Esophagus muscularis mucosa (tissue), 4 donors: ENCODE measurements around the gene IDH3G. TPM values are rescaled to one million over a fixed set of nuclear protein-coding genes. Genes with fewer than 3 reads are reported as not detected.
A peak's percentile ranks its signal among the peaks of the same experiment; 100 is the strongest.
"Not testable (repeated sequence)": the region's sequence is repeated elsewhere in the genome, so short reads cannot be mapped to it uniquely, and the experiment has no call there.

Experiments used
- DNase-seq: peaks from one replicate; pipeline ENCODE4 v3.0.0-alpha.2; 2017; ENCODE audit errors: extremely low spot score
- H3K27ac ChIP-seq, 4 donors: fragments of 200-600 bp; sonication (generic); replicated peaks in 1 of 4; 1 replicate in 3 of 4; 2 replicates in 1 of 4; pipeline ENCODE4 v1.5.1; 2016 to 2019; ENCODE audit warnings: mild to moderate bottlenecking in 1 of 4
- H3K27me3 ChIP-seq, 4 donors: fragments of 200-600 bp; sonication (generic); one replicate each; pipeline versions ENCODE4 v1.5.1 to v1.6.0; 2016 to 2019
- H3K36me3 ChIP-seq, 4 donors: fragments of 200-600 bp; sonication (generic); one replicate each; pipeline ENCODE4 v1.5.1; 2016 to 2019
- H3K4me1 ChIP-seq, 4 donors: fragments of 200-600 bp; sonication (generic); one replicate each; pipeline ENCODE4 v1.5.1; 2016 to 2019
- H3K4me3 ChIP-seq, 4 donors: fragments of 200-600 bp; sonication (generic); 1 replicate in 2 of 4; 2 replicates in 2 of 4; pipeline ENCODE4 v1.5.1; 2016 to 2019; ENCODE audit warnings: mild to moderate bottlenecking in 4 of 4, moderate library complexity in 1 of 4
- H3K9me3 ChIP-seq, 4 donors: fragments of 200-600 bp; sonication (generic); 1 replicate in 3 of 4; 2 replicates in 1 of 4; pipeline ENCODE4 v1.5.1; 2016 to 2019
- EP300 ChIP-seq: sonication (generic); formaldehyde crosslinking; IDR thresholded peaks from one replicate; pipeline ENCODE4 v1.6.1; 2017; ENCODE audit warnings: antibody characterized with exemption
- POLR2A ChIP-seq: fragments of 450-650 bp; IDR thresholded peaks from one replicate; pipeline ENCODE4 v1.6.1; 2017; ENCODE audit warnings: antibody characterized with exemption, moderate library complexity, mild to moderate bottlenecking, low read depth
- POLR2AphosphoS5 ChIP-seq, 2 donors: sonication (generic); formaldehyde crosslinking; IDR thresholded peaks; one replicate each; pipeline ENCODE4 v1.6.1; 2017; ENCODE audit warnings: antibody characterized with exemption in 2 of 2
- WGBS: methylation state at CpG from one replicate; pipeline ENCODE4 v1.1.5; 2018; 5-methylcytosine and 5-hydroxymethylcytosine counted together
- intact Hi-C: fragments of 100-400 bp; cut with DNase I; formaldehyde crosslinking; loops from one replicate; pipeline ENCODE4 v1.15.1; 2023
- total RNA-seq, 4 donors: library from RNA; depleted of rRNA; stranded (reverse); fragments of >200 nt; gene quantifications; one replicate each; pipeline versions ENCODE4 v1.1.0 to v1.2.1, GENCODE V29; 2016
- TF ChIP-seq, protein P1 (sequence below), 3 experiments: fragments of 200-600 bp in 2 of 3; fragments of 450-650 bp in 1 of 3; sonication (generic) in 2 of 3; IDR thresholded peaks; one replicate each; pipeline ENCODE4 v1.5.1; 2017 to 2019; ENCODE audit warnings: antibody characterized with exemption in 3 of 3, mild to moderate bottlenecking in 2 of 3, moderate library complexity in 1 of 3

The IDH3G gene
- total RNA-seq, 4 donors from 2014 or later: 52.3 to 76.3 (median 70.3) TPM

DNA sequence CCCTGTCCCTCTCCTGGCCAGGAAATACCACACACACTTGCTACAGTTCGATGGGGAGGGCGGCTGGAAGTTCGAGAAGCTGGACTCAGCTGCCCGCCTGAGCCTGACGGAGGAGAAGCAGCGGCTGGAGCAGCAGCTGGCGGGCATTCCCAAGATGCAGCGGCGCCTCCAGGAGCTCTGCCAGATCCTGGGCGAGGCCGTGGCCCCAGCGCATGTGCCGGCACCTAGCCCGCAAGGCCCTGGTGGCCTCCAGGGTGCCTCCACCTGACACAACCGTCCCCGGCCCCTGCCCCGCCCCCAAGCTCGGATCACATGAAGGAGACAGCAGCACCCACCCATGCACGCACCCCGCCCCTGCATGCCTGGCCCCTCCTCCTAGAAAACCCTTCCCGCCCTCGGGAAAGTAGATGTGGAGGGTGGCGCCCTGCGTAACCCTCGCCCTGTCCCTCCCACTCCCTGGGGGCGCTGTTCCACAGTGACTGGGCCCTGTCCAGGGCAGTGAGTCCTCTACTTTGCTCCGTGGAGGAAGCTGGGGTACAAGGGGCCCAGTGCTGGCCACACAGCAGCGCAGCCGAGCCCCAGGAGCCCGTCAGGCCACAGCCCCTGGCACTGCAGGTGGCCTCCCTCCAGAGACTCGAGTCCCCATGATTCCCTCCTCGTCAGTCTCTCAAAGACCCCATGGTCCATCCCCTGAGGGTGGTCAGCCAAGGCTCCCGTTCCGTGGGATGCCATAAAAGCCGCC, 50.5 kb downstream of the IDH3G start:
- H3K36me3 ChIP-seq: peaks cover 0 to 23% (median 9%) of the 10 kb centered on the region in 4 donors
- TF ChIP-seq POLR2AphosphoS5 (IDR thresholded peaks at IDR 0.05): peak in 1 of 2 donors; percentile 38
- H3K9me3 ChIP-seq, DNase-seq, intact Hi-C loops, H3K27me3 ChIP-seq: not testable (repeated sequence)
- 44% methylated on average over 6 of the region's 35 CpGs for WGBS
- H3K4me3 ChIP-seq: peak overlapping the region; percentile 23 to 30 (median 26)
- peak overlapping the region; percentile 57 to 61 (median 58) for H3K27ac ChIP-seq
- H3K4me1 ChIP-seq: peaks cover 0 to 21% (median 19%) of the 10 kb centered on the region in 4 donors

DNA sequence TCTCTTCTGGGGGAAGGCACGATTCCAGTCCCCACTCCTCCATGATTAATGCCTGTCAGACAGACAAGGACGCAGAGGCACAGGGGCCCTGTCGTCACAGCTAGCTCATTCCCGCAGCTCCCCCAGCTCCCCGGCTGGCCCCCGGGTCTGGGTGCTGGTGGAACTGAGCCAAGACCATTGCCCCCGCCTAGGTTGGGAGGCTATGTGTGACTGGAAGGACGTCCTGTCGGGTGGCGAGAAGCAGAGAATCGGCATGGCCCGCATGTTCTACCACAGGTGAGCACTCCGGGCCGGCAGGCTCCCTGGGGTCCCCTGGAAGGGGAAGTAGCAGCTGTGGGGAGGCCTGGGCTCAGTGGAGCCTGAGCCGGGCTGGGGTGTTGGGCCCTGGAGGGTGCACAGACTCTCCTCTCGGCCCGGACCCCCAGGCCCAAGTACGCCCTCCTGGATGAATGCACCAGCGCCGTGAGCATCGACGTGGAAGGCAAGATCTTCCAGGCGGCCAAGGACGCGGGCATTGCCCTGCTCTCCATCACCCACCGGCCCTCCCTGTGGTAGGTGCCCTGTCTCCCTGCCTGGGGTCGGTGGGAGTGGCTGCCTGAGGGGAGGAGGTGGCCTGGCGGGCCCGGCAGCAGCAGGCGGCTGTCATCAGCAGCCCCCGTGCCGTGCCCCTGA, 51.2 kb downstream of the IDH3G start:
- H3K27me3 ChIP-seq, H3K9me3 ChIP-seq, DNase-seq, intact Hi-C loops: not testable (repeated sequence)
- Histone ChIP-seq H3K36me3 (peaks cover 0 to 29% (median 10%) of the 10 kb centered on the region in 4 donors), H3K27ac (peak overlapping the region in 3 of 4 donors; percentile 46 to 58 (median 57)), H3K4me3 (peak overlapping the region in 2 of 4 donors; percentile 20 to 30), H3K4me1 (peaks cover 0 to 21% (median 19%) of the 10 kb centered on the region in 4 donors)
- 77% methylated on average over 16 of the region's 32 CpGs for WGBS

DNA sequence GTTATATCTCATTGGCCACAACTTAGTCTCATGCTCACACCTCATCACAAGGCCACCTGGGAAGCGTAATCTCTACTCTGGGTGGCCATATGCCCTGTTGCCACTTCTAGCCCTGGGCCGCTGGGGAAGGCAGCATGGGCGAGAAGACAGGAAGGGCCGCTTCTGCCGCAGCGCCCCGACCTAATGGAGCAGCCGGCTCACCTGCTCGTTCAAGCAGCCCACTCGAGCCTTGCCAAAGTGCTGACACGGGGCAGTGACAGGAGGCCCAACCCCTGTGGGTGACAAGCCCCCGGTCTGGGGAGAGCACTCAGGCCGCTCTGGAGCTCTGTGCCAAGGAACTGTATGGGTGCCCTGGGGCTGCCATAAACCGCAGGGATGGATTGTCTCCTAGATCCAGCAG, 52.1 kb downstream of the IDH3G start:
- intact Hi-C loops: not testable (repeated sequence)
- 93% methylated on average over 5 of the region's 14 CpGs for WGBS

DNA sequence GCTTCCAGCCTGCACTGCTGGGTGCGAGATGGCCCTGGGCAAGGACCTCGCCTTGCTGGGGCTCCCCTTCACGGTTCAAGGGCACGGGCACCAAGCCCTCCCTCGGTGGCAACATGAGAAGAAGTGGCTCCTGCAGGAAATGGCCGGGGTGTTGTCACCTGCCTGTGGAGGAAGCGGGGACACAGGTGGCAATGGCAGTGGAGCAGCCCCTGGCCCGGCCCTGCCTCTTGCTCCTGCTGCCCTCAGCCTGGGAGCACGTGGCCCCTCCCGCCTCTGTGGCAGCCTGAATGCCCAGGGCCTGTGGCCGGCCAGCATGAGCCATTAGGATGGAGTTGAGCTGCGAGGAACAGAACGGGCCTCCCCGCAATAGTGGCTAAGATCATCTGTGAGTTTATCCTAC, 52.7 kb downstream of the IDH3G start:
- WGBS: 67% methylated on average over 8 of the region's 14 CpGs
- TF ChIP-seq, protein P1, sequence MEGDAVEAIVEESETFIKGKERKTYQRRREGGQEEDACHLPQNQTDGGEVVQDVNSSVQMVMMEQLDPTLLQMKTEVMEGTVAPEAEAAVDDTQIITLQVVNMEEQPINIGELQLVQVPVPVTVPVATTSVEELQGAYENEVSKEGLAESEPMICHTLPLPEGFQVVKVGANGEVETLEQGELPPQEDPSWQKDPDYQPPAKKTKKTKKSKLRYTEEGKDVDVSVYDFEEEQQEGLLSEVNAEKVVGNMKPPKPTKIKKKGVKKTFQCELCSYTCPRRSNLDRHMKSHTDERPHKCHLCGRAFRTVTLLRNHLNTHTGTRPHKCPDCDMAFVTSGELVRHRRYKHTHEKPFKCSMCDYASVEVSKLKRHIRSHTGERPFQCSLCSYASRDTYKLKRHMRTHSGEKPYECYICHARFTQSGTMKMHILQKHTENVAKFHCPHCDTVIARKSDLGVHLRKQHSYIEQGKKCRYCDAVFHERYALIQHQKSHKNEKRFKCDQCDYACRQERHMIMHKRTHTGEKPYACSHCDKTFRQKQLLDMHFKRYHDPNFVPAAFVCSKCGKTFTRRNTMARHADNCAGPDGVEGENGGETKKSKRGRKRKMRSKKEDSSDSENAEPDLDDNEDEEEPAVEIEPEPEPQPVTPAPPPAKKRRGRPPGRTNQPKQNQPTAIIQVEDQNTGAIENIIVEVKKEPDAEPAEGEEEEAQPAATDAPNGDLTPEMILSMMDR (IDR thresholded peaks at IDR 0.05): no peak
- TF ChIP-seq POLR2A (no peak), EP300 (no peak), POLR2AphosphoS5 (IDR thresholded peaks at IDR 0.05) (no peak)

More for the DNA sequence above, 52.1 kb downstream of the IDH3G start:
- not testable (repeated sequence) for H3K27me3 ChIP-seq, H3K9me3 ChIP-seq, DNase-seq, H3K4me3 ChIP-seq, H3K27ac ChIP-seq
- peaks cover 0 to 21% (median 19%) of the 10 kb centered on the region in 4 donors for H3K4me1 ChIP-seq
- H3K36me3 ChIP-seq: peaks cover 0 to 36% (median 12%) of the 10 kb centered on the region in 4 donors

DNA sequence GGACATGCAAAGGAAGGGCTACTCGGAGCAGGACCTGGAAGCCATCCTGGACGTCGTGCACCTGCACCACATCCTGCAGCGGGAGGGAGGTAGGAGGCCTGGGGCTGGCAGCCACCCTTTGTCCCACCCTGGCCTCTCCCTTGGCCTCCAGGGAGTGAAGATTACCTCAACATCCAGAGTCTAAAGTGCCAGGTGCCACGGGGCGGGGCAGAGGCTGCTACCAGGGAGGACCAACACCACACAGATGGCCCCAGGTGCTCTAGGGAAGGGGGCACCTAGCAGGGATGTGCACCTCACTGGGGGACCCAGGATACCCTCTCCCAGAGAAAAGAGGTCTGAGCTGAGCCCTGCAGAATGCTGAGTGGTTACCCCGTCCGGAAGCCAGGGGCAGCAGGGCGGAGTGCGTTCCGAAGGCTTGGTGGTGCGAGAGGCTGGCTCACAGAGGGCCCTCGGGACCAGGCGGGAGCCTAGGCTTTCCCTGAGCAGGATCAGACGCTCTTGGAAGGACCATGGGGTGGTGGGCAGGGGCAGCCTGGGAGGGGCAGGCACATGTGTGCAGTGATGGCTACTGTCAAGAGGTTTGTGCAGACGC, 53.4 kb downstream of the IDH3G start:
- Histone ChIP-seq H3K9me3 (no peaks in the 10 kb centered on the region), H3K27me3 (no peaks in the 10 kb centered on the region), H3K36me3 (peaks cover 4 to 50% (median 22%) of the 10 kb centered on the region in 4 donors), H3K4me3 (no peak overlapping the region), H3K4me1 (peaks cover 0 to 21% (median 19%) of the 10 kb centered on the region in 4 donors), H3K27ac (no peak overlapping the region)
- no peak for DNase-seq
- 93% methylated on average over 16 of the region's 16 CpGs for WGBS
- intact Hi-C loops: no loop called here
- TF ChIP-seq POLR2AphosphoS5 (IDR thresholded peaks at IDR 0.05): no peak
- TF ChIP-seq POLR2A: no peak
- TF ChIP-seq, protein P1 (IDR thresholded peaks at IDR 0.05): no peak
- TF ChIP-seq EP300: no peak

More for the DNA sequence above, 52.7 kb downstream of the IDH3G start:
- DNase-seq: no peak
- no peak overlapping the region for H3K27ac ChIP-seq
- intact Hi-C loops: no loop called here
- H3K4me1 ChIP-seq: peaks cover 0 to 21% (median 19%) of the 10 kb centered on the region in 4 donors
- H3K4me3 ChIP-seq: no peak overlapping the region
- no peaks in the 10 kb centered on the region for H3K9me3 ChIP-seq
- H3K27me3 ChIP-seq: no peaks in the 10 kb centered on the region
- H3K36me3 ChIP-seq: peaks cover 2 to 43% (median 17%) of the 10 kb centered on the region in 4 donors
